HG03066 (cell line): ENCODE data around the gene ADAT2.
"Not testable (repeated sequence)": the region's sequence is repeated elsewhere in the genome, so short reads cannot be mapped to it uniquely, and the experiment has no call there.

Experiments used
- ATAC-seq: cut with Tn5 transposase; IDR thresholded peaks from one replicate; pipeline ENCODE4 v1.9.1; 2021; ENCODE audit warnings: low read depth; ENCODE audit not compliant: unreplicated experiment

Gene ADAT2

DNA sequence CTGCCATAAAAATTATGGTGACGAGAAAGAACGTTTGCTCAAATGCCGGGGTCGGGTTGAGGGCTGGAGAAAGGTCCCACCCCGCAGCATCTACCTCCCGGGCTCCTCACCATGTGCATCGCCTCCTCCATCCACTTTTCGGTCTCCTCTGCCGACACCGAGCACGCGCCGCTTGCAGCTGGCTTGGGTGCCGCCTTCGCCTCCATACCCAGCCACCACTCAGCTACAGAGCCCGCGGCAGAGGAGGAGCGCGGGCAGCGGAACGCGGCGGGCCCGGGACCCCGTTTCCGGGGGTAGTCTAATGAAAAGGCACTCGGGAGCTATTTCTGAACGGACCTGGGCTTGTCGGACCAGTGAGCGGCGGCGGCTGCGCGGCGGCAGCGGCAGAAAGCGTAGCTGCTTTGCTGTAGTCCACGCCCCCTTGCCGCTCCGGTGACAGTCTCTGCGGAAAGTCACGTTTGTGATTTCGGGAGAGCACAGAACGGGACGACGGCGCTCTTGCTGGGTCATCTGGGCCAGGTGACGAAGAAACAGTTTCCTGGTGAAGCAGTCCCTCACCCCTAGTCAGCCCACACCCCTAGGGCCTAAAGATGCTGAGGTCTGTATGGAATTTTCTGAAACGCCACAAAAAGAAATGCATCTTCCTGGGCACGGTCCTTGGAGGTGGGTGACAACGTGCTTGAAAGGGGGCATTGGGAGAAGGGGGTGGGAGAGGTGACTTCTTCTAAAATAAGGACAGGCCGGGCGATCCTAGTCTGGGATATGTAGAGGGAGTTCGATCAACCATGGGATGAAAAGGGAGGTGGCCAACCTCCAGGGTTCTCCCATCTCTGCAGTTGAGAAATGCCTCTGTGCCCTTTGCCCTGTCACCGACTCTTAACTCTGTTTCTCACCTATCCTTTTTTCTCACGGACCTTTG is at the start of gene ADAT2, which contains the start of gene PEX3:
TSS of gene ADAT2 (minus strand) at position 243 of the 919 bp plus-strand sequence. CDS start at position 206, 37 bp downstream.
TSS of gene PEX3 (plus strand) at position 353 of the 919 bp plus-strand sequence. CDS start at position 591, 238 bp downstream.
- ATAC-seq, result peak; percentile 91

DNA sequence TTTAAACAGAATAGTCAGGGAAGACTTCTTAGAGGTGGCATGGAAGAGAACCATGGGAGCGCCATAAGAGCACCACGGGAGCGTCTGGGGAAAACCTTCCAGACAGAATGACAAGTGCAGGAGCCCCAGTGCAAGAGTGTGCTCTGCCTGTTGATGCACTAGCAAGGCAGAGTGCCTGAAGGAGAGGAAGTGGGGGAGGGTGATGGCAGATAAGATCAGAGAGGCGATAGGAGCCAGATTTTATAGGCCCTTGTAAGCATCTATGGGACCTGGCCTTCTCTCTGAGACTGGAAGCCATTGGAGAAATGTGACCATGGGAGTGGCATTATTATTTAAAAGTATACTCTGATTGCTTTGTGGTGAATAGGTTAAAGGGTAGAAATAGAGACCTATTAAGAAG is 47.9 kb upstream of the ADAT2 start:
- no peak for ATAC-seq

DNA sequence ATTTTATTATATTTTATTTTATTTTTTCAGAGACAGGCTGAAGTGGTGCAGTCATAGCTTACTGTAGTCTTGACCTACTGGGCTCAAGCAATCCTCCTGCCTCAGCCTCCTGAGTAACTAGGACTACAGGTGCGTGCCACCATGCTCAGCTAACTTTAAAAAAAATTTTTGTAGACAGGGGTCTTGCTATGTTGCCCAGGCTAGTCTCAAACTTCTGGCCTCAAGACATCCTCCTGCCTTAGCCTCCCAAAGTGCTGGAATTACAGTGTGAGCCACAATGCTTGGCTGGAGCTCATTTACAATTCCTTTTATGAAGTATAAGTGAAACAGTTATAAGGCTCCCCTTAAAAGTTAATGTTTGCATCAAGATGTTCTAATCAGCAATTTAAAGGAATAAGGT is 46.5 kb upstream of the ADAT2 start:
- ATAC-seq, result no peak

DNA sequence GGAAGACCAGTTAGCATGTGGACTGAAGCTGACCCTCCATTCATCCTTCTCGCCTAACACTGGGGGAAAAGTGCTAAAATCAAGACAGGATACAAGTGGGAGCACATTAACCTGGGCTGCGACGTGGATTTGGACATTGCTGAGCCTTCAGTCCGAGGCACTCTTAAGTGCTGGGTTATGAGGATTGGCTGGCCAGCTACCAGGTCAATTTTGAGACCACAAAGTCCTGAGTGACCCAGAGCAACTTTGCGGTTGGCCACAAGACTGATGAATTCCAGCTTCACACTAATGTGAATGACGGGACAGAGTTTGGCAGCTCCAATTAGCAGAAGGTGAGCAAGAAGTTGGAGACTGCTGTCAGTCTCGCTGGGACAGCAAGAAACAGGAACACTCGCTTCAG is 40.3 kb upstream of the ADAT2 start:
- no peak for ATAC-seq

DNA sequence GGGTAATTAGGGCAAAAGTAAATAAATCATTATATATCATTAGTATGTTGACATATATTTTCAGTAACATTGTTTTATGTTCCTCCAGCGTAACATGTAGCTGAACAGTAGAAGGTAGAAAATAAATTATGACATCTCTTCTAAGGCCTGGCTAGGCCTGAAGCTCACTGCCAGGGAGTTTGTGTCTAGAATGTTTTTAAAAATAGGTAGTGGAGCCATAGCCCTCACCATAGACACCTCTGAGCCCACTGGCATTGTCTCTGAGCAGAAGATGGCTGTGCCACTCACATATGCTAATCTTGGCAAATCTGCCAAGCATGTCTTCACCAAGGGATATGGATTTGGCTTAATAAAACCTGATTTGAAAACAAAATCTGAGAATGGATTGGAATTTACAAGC is 39.7 kb upstream of the ADAT2 start:
- ATAC-seq, result no peak

DNA sequence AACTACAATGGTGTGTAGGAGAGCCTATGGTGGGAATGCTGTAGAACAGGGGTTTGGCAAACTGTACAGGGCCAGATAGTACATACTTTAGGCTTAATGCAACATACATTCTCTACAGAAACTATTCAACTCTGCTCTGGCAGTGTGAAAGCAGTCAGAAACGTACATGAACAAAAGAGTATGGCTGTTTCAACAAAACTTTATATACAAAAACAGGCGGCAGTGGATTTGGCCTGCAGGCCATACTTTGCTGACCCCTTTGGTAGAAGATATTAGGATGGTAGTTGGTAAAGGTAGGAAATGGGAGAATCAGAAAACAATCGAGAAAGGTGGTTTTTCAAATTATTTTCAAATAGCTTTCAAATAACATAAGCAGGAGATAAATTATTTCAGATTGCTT is 36.3 kb upstream of the ADAT2 start:
- no peak for ATAC-seq

DNA sequence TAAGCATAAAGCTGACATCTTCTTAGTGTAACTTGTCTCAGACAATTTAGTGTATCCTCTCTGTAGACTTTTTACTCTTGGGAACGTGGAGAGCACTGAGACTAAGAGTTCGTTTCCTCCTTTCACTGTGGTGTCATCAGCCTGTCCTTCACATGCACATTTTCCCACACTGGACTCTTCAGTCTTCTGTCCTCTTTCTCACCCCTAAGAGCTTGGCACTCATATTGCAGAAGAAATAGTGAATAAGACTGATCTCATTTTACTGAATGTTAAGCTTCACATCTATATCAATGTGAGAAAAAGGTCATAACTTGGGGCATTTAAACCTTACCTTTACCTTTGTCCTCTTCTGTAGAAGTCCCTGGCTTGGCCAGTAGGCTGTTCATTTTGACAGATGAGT is 35.5 kb upstream of the ADAT2 start:
- ATAC-seq, result no peak

DNA sequence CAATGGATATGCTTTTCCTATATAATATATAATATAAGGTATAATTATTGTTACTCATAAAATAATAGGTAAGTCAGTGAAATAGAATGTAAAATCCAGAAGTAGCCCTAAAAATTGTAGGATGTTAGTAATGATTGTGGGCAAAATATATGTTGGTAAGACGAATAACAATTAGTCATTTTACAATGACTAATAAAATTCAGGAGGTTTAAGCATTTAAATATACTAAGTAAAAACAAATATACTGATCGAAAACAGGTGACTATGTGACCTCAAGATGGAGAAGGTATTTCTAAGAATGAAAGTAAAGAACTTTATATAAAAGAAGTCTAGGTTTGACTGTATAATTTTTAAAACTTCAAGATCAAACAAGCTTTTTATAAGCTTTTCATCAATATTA is 32.1 kb upstream of the ADAT2 start:
- no peak for ATAC-seq

DNA sequence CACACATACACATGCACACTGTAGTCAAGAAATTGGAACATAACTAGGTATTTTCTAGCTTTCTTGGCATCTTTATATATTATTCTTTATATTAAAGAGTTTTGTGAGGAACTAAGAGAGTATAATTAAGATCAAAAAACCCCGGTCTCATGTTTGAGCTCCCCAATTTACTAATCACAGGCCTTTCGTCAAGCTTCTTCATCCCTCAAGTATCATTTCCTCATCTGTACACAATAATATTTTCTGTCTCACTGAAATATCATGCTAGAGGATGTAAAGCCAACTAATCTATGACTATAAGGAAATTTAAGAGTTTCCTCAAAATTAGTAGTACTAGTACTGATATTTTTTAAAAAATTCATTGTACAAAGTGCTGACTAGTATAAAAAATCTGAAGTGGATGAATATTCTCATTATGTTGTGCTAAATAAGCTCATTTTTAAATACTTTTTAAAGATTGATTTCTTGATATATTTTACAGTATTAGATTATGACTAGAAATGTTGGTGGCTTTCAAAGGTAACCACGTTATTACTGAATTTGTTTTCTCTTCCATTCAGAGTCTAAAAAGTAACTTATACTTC is 28.1 kb upstream of the ADAT2 start:
- no peak for ATAC-seq

DNA sequence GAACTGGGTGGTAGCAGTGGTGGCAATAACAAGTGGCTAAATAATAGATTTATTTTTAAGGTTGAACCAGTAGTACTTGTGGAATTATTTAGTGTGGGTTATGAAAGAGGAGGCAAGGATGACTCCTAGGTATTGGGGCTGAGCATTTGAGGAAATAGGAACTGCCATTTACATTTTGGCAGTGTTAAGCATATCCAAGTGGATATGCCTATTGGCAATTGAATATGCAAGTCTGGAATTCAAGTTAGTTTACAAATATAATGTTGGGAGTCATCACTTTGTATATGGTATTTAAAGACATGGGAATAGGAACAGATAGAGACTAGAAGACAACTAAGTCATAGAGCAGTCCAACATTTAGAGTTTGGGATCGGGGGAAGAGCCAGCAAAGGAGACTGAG is 26.1 kb upstream of the ADAT2 start:
- ATAC-seq, result no peak

DNA sequence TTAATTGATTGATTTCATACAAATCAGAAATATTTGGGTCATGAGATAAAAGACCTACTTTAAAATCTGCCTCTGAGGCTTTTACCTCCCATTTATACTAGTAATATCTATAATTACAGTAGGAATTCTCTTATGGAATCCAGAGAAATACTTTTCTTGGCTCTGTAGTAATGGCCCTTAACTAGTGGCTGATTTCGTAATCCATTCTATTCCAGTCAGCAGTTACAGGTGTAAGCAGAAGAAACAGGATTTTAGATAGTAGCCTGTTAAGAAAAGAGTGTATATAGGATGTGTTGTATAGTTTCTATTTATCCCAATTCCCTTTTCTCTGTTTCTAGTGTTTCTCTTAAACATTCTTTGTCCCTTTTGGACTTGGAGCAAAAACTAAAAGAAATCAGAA is 21.3 kb upstream of the ADAT2 start:
- ATAC-seq, result no peak

DNA sequence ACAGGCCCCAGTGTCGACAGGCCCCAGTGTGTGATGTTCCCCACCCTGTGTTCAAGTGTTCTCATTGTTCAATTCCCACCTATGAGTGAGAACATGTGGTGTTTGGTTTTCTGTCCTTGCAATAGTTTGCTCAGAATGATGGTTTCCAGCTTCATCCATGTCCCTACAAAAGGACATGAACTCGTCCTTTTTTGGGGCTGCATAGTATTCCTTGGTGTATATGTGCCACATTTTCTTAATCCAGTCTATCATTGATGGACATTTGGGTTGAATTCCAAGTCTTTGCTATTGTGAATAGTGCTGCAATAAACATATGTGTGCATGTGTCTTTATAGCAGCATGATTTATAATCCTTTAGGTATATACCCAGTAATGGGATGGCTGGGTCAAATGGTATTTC is 18.3 kb upstream of the ADAT2 start:
- not testable (repeated sequence) for ATAC-seq

DNA sequence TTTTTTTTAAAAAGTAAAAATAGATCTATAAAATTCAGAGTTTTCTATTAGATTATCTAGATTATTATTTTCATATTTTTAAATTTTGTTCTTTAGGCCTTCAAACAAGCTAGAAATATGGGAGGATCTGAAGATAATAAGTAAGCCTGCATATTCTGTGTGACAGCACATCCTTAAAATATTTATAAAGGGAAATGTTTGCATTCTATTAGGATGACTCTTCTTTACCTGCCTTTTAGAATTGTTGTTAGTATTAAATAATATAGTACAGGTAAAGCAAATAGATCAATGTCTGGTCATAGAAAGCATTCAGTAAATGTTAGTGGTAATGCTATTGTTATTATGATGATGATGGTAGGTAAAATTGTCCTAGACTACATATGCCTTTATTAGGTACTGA is 17.5 kb upstream of the ADAT2 start:
- no peak for ATAC-seq

DNA sequence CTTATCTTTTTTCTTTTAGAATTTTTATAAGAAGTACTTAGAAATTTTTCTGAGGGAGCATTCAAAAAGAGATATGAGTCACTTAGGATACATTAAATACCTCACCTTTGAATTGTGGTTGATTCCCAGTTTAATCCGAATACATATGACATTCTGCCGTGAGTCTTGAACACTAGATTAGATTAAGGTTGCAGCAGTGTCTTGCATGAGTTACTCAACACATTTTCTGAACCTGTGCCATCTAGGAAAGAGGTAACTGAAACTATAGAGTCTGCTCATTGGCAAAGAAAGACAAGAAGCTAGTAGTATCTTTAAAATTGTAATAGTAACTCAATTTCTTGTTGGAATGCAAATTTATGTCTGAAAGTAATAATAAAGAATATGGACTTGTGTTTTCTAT is 15.1 kb upstream of the ADAT2 start:
- no peak for ATAC-seq

DNA sequence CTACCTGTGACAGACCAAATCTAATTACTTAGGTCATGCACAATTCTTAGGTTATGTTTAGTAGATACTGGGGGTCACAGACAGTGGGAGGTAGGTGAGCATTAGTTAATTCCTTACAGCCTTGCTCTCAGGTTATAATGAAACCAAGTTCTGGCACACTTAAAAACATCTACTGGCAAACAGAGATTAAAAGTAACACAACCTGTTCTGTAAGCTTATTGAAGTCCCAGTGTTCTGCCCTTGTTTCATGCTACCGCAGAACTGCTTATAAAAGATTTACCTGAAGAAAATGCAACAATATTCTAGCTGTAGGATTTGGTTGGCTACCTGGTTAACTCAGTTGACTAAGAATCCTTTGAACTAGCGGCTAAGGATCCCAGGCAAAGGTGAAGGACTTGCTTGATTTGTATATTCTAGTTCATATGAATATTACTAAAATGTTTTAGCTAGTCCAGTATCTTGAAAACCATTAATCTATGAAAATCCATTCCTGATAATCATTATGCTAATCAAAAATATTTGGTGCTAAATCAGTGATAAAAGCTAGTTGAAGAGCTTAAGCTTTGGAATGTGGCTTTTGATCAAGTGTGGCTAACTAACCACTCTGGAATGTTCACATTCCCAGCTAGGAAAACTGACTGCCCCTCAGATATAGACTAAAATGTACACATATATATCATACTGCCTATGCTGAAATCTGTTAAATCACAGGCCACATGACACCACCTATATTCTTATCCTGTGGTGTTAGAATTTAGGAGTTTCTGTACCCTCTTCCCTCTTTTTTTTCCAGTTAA is 7.3 kb upstream of the ADAT2 start:
- no peak for ATAC-seq

DNA sequence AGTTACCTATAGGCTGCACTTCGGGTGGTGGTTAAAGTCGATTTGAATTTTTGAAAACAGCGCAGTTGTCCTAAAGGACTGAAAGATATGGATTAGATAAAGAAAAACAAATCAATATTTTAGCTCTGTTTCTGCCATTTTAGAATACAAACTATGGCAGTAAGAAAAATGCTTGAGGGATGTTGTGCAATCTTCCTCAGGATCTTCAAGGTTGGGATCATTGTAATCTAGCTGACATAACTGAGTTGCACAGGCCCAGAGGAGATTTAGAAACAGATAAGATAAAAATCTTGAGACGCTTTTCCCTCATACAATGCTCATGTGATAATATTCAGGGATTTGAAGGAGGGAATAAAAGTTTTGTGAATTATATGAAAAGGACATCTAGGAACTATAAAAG is 1.0 kb upstream of the ADAT2 start:
- ATAC-seq, result no peak

DNA sequence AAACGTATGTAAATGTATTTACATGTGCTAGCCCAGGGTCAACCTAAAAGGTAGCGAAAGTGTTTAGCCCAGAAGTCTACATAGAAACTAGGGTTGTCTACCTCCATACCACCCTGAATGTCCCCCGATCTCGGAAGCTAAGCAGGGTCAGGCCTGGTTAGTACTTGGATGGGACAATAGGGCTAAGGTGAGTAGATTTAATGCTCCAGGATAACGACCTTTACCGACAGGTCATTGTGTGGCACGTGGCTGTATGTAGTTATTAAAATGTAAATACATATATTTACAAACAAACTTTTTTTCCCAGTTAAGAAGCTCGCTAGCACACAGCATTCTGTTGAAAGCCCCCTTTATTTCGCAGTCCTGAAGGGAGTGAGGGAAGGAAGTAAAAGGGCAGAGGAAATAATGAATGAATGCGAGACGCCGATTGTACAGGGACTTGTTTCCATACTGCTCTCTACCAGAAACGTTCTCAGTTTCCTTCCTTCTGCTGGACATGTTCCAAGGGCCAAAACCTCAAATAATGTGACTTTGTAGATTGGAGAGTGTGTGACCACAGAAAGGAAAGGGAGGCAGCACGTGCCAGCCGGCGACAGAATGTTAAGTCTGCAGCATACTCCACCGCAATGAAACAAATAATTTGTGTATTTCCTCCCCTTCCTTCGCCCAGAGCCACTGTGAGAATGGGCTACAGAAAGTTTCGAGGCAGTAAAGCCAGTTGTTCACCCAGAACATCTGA is 612 bp downstream of the ADAT2 start:
- ATAC-seq, result peak; percentile 11

DNA sequence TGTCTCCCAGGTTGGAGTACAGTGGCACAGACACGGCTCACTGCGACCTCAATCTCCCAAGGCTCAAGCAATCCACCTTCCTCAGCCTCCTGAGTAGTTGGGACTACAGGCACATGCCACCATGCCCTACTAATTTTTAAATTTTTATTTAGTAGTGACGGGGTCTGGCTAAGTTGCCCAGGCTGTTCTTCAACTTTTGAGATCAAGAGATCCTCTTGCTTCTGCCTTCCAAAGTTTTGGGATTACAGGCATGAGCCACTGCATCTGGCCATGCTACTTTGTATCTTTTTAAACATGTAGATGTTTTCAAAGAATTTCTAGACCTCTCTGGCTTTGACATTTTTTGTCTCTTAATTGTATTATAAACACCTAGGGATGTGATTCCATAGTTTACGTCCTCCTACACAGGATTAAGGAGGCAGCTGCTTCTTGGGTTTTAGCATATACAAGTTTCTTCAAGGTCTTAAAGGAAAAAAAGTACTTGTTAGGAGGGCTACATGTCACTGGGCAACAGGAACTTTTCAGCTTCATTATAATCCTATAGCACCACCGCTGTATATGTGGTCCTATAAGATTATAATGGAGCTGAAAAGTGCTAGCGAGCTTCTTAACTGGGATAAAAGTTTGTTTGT is 1.3 kb downstream of the ADAT2 start:
- no peak for ATAC-seq

DNA sequence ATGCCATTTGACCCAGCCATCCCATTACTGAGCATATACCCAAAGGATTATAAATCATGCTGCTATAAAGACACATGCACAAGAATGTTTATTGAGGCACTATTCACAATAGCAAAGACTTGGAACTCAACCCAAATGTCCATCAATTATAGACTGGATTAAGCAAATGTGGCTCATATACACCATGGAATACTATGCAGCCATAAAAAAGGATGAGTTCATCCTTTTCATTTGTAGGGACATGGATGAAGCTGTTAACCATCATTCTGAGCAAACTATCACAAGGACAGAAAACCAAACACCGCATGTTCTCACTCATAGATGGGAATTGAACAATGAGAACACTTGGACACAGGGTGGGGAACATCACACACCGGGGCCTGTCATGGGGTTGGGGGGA is 2.6 kb downstream of the ADAT2 start:
- not testable (repeated sequence) for ATAC-seq

DNA sequence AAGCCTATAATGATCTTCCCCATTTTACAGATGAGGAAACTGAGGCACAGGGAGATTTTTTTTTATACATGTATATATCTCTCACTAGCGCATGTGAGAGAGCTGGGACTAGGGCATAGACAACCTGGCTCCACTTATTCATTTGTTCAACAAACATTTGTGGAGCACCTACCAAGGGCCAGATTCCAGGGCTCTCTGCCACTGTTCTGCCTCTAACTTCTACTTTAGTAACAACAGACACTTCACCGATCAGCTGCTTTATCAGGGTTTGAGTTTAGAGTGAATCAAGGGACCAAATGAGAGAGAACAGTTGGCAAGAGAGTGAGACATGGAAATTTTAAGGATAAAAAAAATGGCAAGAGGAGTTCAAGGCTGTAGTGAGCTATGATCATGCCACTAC is 7.4 kb downstream of the ADAT2 start:
- ATAC-seq, result no peak
